HepG2 (cell line): ENCODE data around the gene FHDC1. TPM values are rescaled to one million over a fixed set of nuclear protein-coding genes. Genes with fewer than 3 reads are reported as not detected.

Experiments
- ATAC-seq: fragments of 200-7000 bp; cut with Tn5 transposase; 3 replicates; pipeline ENCODE4 v1.9.1; 2020; ENCODE audit warnings: mild to moderate bottlenecking, moderate library complexity
- BruUV-seq: library from RNA; stranded (reverse); fragments of 400-500 nt; replicated peaks from 2 replicates; lab custom pipeline; 2021; lab: Mats Ljungman, UMichigan
- CTCF ChIA-PET: fragments of 300-600 bp; formaldehyde crosslinking; extraction: SDS; loops from one replicate; lab custom pipeline; 2021; ENCODE audit warnings: low total read pairs, inconsistent platforms, low intra/inter-chr PET ratio; lab: Yijun Ruan, JAX
- POLR2A ChIA-PET: fragments of 350-600 bp; sonication (Branson Sonifier 250); formaldehyde crosslinking; loops from one replicate; lab custom pipeline; 2020; ENCODE audit warnings: antibody characterized with exemption, inconsistent platforms; lab: Yijun Ruan, JAX
- DNase-seq: peaks from one replicate; pipeline ENCODE4 v3.0.0-alpha.2; 2015; ENCODE audit warnings: low spot score
- FAIRE-seq: peaks from 3 replicates; lab custom pipeline; 2011; peaks lifted over from hg19 to GRCh38; lab: Jason Lieb, UNC
- H2AFZ ChIP-seq: one replicate; pipeline ENCODE4 v1.6.1; 2011; ENCODE audit warnings: low read length, inconsistent platforms
- H3K27ac ChIP-seq: fragments of 300-600 bp; 3 replicates; pipeline ENCODE4 v1.8.0; 2011; ENCODE audit warnings: mixed run types, mild to moderate bottlenecking, mixed read lengths, low read length, inconsistent platforms; ENCODE audit not compliant: insufficient read depth; ENCODE audit errors: extremely low read length
- H3K27me3 ChIP-seq, 2 experiments: fragments of 200-600 bp in 1 of 2; 2 replicates in 1 of 2; 3 replicates in 1 of 2; pipeline versions ENCODE4 v1.6.0 to v1.8.0; 2011; ENCODE audit warnings: low read length in 2 of 2, mild to moderate bottlenecking in 2 of 2, moderate library complexity in 2 of 2, inconsistent platforms in 1 of 2; ENCODE audit not compliant: insufficient read depth in 2 of 2, control insufficient read depth in 1 of 2
- H3K36me3 ChIP-seq, 2 experiments: fragments of 200-600 bp in 1 of 2; replicated peaks in 1 of 2; 2 replicates in 1 of 2; 3 replicates in 1 of 2; pipeline versions ENCODE4 v1.5.1 to v1.8.0; 2011; ENCODE audit warnings: low read length in 2 of 2, inconsistent platforms in 1 of 2; ENCODE audit not compliant: insufficient read depth in 2 of 2, control insufficient read depth in 1 of 2
- H3K4me1 ChIP-seq: 2 replicates; pipeline ENCODE4 v1.5.1; 2012; ENCODE audit warnings: low read length, inconsistent platforms; ENCODE audit not compliant: insufficient read depth
- H3K4me2 ChIP-seq: 2 replicates; pipeline ENCODE4 v1.6.0; 2011; ENCODE audit warnings: low read depth, low read length, inconsistent platforms
- H3K4me3 ChIP-seq, 3 experiments: fragments of 200-600 bp in 1 of 3; sonication (generic), shearing (Covaris generic) in 1 of 3; replicated peaks in 1 of 3; 2 replicates each; pipeline ENCODE4 v1.5.1; 2011 to 2016; ENCODE audit warnings: low read length in 3 of 3, inconsistent platforms in 2 of 3, low read depth in 2 of 3, mild to moderate bottlenecking in 2 of 3, control low read depth in 1 of 3, mixed read lengths in 1 of 3; ENCODE audit not compliant: insufficient read depth in 1 of 3
- H3K79me2 ChIP-seq: one replicate; pipeline ENCODE4 v1.6.1; 2011; ENCODE audit warnings: low read length, inconsistent platforms; ENCODE audit not compliant: insufficient read depth
- H3K9ac ChIP-seq: 2 replicates; pipeline ENCODE4 v1.6.0; 2011; ENCODE audit warnings: mild to moderate bottlenecking, low read depth, low read length, inconsistent platforms; ENCODE audit not compliant: insufficient read depth
- H3K9me3 ChIP-seq: 2 replicates; pipeline ENCODE4 v1.5.1; 2012; ENCODE audit warnings: mild to moderate bottlenecking, low read length
- H4K20me1 ChIP-seq: 2 replicates; pipeline ENCODE4 v1.6.0; 2011; ENCODE audit warnings: inconsistent platforms, mild to moderate bottlenecking, low read length, moderate library complexity; ENCODE audit not compliant: insufficient read depth
- IKZF4 ChIP-seq: sonication (generic); formaldehyde crosslinking; IDR thresholded peaks from 2 replicates; pipeline ENCODE4 v1.5.1; 2020; ENCODE audit warnings: borderline replicate concordance, mild to moderate bottlenecking, low read depth, missing genetic modification reagents; ENCODE audit errors: not compliant biosample characterization
- MEIS2 ChIP-seq: sonication (generic); formaldehyde crosslinking; IDR thresholded peaks from 2 replicates; pipeline ENCODE4 v1.9.0; 2021; ENCODE audit warnings: mild to moderate bottlenecking, missing genetic modification reagents
- MYNN ChIP-seq: sonication (generic); formaldehyde crosslinking; IDR thresholded peaks from 2 replicates; pipeline ENCODE4 v1.4.0; 2020; ENCODE audit warnings: mild to moderate bottlenecking, low read depth, missing genetic modification reagents
- SUZ12 ChIP-seq: fragments of 150-350 bp; IDR thresholded peaks from 2 replicates; pipeline ENCODE4 v1.6.1; 2014; ENCODE audit warnings: low read depth, low read length
- ZNF124 ChIP-seq: sonication (generic); formaldehyde crosslinking; IDR thresholded peaks from 2 replicates; pipeline ENCODE4 v1.4.0; 2020; ENCODE audit warnings: missing genetic modification reagents
- ZNF17 ChIP-seq: sonication (generic); formaldehyde crosslinking; IDR thresholded peaks from 2 replicates; pipeline ENCODE4 v1.5.0; 2020; ENCODE audit warnings: mild to moderate bottlenecking, missing genetic modification reagents
- ZNF576 ChIP-seq: sonication (generic); formaldehyde crosslinking; IDR thresholded peaks from 2 replicates; pipeline ENCODE4 v1.4.0; 2020; ENCODE audit warnings: mild to moderate bottlenecking, missing genetic modification reagents
- ZNF614 ChIP-seq: IDR thresholded peaks from 2 replicates; pipeline ENCODE4 v1.6.1; 2018; ENCODE audit warnings: missing biosample characterization, missing genetic modification reagents, inconsistent platforms, borderline replicate concordance
- ZSCAN22 ChIP-seq: sonication (generic); formaldehyde crosslinking; IDR thresholded peaks from 2 replicates; pipeline ENCODE4 v1.4.0; 2020; ENCODE audit warnings: mild to moderate bottlenecking, missing genetic modification reagents
- ZZZ3 ChIP-seq: sonication (generic); formaldehyde crosslinking; IDR thresholded peaks from 2 replicates; pipeline ENCODE4 v1.4.0; 2020; ENCODE audit warnings: missing genetic modification reagents, mild to moderate bottlenecking, borderline replicate concordance
- WGBS: methylation state at CpG from one replicate; pipeline ENCODE4 v1.1.6; 2017; ENCODE audit warnings: low lambda C conversion rate; 5-methylcytosine and 5-hydroxymethylcytosine counted together
- in situ Hi-C: cut with HindIII; loops from 2 replicates; pipeline ENCODE4 v1.10.0; 2017; ENCODE audit warnings: low pct_unique_long_range_greater_than_20kb; ENCODE audit not compliant: extremely low pct_ligation_motif_present
- intact Hi-C: fragments of 100-400 bp; cut with micrococcal nuclease; formaldehyde crosslinking; loops from one replicate; pipeline ENCODE4 v1.10.0; 2022; ENCODE audit not compliant: unreplicated experiment
- polyA plus RNA-seq, 8 experiments: library from polyadenylated mRNA; depleted of rRNA in 3 of 8; stranded (reverse) in 7 of 8; unstranded in 1 of 8; fragments of >200 nt; fragmentation: Illumina TruSeq in 4 of 8; extraction: Trizol in 4 of 8; gene quantifications; 2 replicates each; pipeline versions ENCODE4 v1.2.1 to v1.2.3, GENCODE V29; 2011 to 2016; ENCODE audit warnings: low read depth in 4 of 8, missing spikeins in 1 of 8, mixed read lengths in 1 of 8; ENCODE audit not compliant: insufficient read depth in 1 of 8
- total RNA-seq, 5 experiments: library from RNA; depleted of rRNA; stranded (reverse); fragments of >200 nt; fragmentation: Illumina TruSeq; extraction: Trizol; gene quantifications; 2 replicates each; pipeline ENCODE4 v1.2.3, GENCODE V29; 2016; ENCODE audit warnings: low read depth in 1 of 5
- TF ChIP-seq, protein P1 (sequence below): sonication (generic); formaldehyde crosslinking; IDR thresholded peaks from 2 replicates; pipeline ENCODE4 v1.8.1; 2022; ENCODE audit warnings: mild to moderate bottlenecking, missing genetic modification reagents
- TF ChIP-seq, protein P2 (sequence below): sonication (generic); formaldehyde crosslinking; IDR thresholded peaks from 2 replicates; pipeline ENCODE4 v1.4.0; 2020; ENCODE audit warnings: missing genetic modification reagents

FHDC1 gene
- total and polyA plus RNA-seq, 2 of the 13 experiments (the other 11 are each of a cell fraction or from before 2014, with no cell fraction given) = 0.07 to 0.15 TPM

DNA sequence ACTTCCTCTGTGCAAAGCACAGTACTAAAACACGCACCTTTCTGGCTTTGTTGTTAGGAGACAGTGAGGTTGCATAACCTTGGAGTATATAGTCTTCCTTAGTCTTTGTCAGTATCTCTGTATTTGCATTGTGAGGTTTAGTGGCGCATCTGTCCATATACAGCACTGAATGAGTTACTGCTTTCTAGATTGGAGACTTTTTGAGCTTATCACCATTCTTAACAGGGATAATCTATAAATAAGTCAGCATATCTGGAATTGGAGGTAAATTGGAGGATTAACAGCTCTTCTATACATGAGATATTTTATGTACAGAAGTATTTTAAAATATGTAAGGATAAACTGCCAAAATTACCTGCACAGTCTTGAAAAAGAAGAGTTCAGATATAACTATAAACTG lies 4.3 kb downstream of the FHDC1 start:
- no peak for FAIRE-seq
- Histone ChIP-seq H3K9ac (no peak overlapping the region), H2AFZ (no peak overlapping the region), H3K4me3 (no peak overlapping the region), H3K36me3 (no peaks in the 10 kb centered on the region), H4K20me1 (no peaks in the 10 kb centered on the region), H3K27ac (no peak overlapping the region), H3K4me2 (no peak overlapping the region), H3K9me3 (no peaks in the 10 kb centered on the region), H3K4me1 (peaks cover 13% of the 10 kb centered on the region), H3K79me2 (no peaks in the 10 kb centered on the region), H3K27me3 (peaks cover 7 to 38% of the 10 kb centered on the region in 2 experiments; a peak in 4 of 5 replicates)
- intact Hi-C loops (no loop called here), in situ Hi-C loops (no loop called here)
- ATAC-seq = no peak
- no TSS peak for BruUV-seq
- POLR2A ChIA-PET = no interaction called here
- CTCF ChIA-PET = no interaction called here
- no peak for DNase-seq
- TF ChIP-seq ZNF576 (CRISPR knock-in tag) = no peak
- TF ChIP-seq IKZF4 (CRISPR knock-in tag) = no peak
- TF ChIP-seq, protein P1, sequence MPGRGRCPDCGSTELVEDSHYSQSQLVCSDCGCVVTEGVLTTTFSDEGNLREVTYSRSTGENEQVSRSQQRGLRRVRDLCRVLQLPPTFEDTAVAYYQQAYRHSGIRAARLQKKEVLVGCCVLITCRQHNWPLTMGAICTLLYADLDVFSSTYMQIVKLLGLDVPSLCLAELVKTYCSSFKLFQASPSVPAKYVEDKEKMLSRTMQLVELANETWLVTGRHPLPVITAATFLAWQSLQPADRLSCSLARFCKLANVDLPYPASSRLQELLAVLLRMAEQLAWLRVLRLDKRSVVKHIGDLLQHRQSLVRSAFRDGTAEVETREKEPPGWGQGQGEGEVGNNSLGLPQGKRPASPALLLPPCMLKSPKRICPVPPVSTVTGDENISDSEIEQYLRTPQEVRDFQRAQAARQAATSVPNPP = no peak
- TF ChIP-seq, protein P2, sequence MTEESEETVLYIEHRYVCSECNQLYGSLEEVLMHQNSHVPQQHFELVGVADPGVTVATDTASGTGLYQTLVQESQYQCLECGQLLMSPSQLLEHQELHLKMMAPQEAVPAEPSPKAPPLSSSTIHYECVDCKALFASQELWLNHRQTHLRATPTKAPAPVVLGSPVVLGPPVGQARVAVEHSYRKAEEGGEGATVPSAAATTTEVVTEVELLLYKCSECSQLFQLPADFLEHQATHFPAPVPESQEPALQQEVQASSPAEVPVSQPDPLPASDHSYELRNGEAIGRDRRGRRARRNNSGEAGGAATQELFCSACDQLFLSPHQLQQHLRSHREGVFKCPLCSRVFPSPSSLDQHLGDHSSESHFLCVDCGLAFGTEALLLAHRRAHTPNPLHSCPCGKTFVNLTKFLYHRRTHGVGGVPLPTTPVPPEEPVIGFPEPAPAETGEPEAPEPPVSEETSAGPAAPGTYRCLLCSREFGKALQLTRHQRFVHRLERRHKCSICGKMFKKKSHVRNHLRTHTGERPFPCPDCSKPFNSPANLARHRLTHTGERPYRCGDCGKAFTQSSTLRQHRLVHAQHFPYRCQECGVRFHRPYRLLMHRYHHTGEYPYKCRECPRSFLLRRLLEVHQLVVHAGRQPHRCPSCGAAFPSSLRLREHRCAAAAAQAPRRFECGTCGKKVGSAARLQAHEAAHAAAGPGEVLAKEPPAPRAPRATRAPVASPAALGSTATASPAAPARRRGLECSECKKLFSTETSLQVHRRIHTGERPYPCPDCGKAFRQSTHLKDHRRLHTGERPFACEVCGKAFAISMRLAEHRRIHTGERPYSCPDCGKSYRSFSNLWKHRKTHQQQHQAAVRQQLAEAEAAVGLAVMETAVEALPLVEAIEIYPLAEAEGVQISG (CRISPR knock-in tag) = no peak
- TF ChIP-seq MEIS2 = no peak
- no peak for TF ChIP-seq ZSCAN22 (CRISPR knock-in tag)
- no peak for TF ChIP-seq ZNF17 (CRISPR knock-in tag)
- TF ChIP-seq MYNN (CRISPR knock-in tag) = no peak
- no peak for TF ChIP-seq ZNF124 (CRISPR knock-in tag)
- TF ChIP-seq SUZ12 = no peak
- no peak for TF ChIP-seq ZZZ3
- no peak for TF ChIP-seq ZNF614 (CRISPR knock-in tag)
- WGBS = 44% methylated on average over 2 of the region's 2 CpGs
